H1 (cell line): ENCODE measurements around the gene MYO5A.

Experiments used
- EZH2 ChIP-seq: fragments of 200-600 bp; sonication (generic); IDR thresholded peaks from 2 replicates; pipeline ENCODE4 v1.7.1; 2012; ENCODE audit warnings: low read depth, mild to moderate bottlenecking, moderate library complexity, low read length, inconsistent platforms; ENCODE audit not compliant: severe bottlenecking
- HDAC2 ChIP-seq, 2 experiments: fragments of 300-600 bp in 1 of 2; sonication (generic) in 1 of 2; IDR thresholded peaks; 2 replicates each; pipeline ENCODE4 v1.6.1; 2011 to 2012; ENCODE audit warnings: low read depth in 2 of 2, low read length in 2 of 2, mild to moderate bottlenecking in 2 of 2, moderate library complexity in 2 of 2, borderline replicate concordance in 1 of 2, inconsistent platforms in 1 of 2
- TF ChIP-seq, protein P1 (sequence below), 3 experiments: IDR thresholded peaks; 1 replicate in 2 of 3; 2 replicates in 1 of 3; pipeline versions ENCODE4 v1.5.1 to v1.6.1; 2011; ENCODE audit warnings: low read length in 3 of 3, mild to moderate bottlenecking in 3 of 3, inconsistent platforms in 2 of 3, low read depth in 1 of 3, moderate library complexity in 1 of 3; ENCODE audit not compliant: insufficient read depth in 1 of 3; ENCODE audit errors: control extremely low read depth in 1 of 3

- TF ChIP-seq EZH2: no peak
- TF ChIP-seq, protein P1, sequence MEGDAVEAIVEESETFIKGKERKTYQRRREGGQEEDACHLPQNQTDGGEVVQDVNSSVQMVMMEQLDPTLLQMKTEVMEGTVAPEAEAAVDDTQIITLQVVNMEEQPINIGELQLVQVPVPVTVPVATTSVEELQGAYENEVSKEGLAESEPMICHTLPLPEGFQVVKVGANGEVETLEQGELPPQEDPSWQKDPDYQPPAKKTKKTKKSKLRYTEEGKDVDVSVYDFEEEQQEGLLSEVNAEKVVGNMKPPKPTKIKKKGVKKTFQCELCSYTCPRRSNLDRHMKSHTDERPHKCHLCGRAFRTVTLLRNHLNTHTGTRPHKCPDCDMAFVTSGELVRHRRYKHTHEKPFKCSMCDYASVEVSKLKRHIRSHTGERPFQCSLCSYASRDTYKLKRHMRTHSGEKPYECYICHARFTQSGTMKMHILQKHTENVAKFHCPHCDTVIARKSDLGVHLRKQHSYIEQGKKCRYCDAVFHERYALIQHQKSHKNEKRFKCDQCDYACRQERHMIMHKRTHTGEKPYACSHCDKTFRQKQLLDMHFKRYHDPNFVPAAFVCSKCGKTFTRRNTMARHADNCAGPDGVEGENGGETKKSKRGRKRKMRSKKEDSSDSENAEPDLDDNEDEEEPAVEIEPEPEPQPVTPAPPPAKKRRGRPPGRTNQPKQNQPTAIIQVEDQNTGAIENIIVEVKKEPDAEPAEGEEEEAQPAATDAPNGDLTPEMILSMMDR (IDR thresholded peaks at IDR 0.05; ENCODE audit: control extremely low read depth in 1 of 3, insufficient read depth in 1 of 3, low read depth in 1 of 3, low read length in 3 of 3): no peak
- no peak for TF ChIP-seq HDAC2 (IDR thresholded peaks at IDR 0.05; ENCODE audit: borderline replicate concordance in 1 of 2, low read depth in 2 of 2, low read length in 2 of 2)
These were observed 240.4 kb downstream of the MYO5A start for GRCh38 chr15:52288051-52288942.
